Adrenal gland (tissue), 12 donors: ENCODE results near the gene U2SURP. TPM values are rescaled to one million over a fixed set of nuclear protein-coding genes. Genes with fewer than 3 reads are reported as not detected.

Experiments
- DNase-seq, 7 donors: peaks; one replicate each; pipeline ENCODE4 v3.0.0-alpha.2; 2019 to 2020
- H3K27ac ChIP-seq, 5 donors: fragments of 200-600 bp; sonication (generic) in 4 of 5; 1 replicate in 3 of 5; 2 replicates in 2 of 5; pipeline versions ENCODE4 v1.5.1 to v1.8.0; 2016 to 2020; ENCODE audit warnings: mild to moderate bottlenecking in 1 of 5
- H3K27me3 ChIP-seq: fragments of 200-600 bp; 2 replicates; pipeline ENCODE4 v1.8.0; 2021
- H3K36me3 ChIP-seq, 2 donors: fragments of 200-600 bp; replicated peaks in 1 of 2; 1 replicate in 1 of 2; 2 replicates in 1 of 2; pipeline versions ENCODE4 v1.5.1 to v1.8.0; 2018 to 2022
- H3K4me1 ChIP-seq, 2 donors: fragments of 200-600 bp; replicated peaks in 1 of 2; 1 replicate in 1 of 2; 2 replicates in 1 of 2; pipeline versions ENCODE4 v1.5.1 to v1.8.0; 2018 to 2021
- H3K4me3 ChIP-seq, 4 donors: fragments of 200-600 bp; sonication (generic) in 3 of 4; one replicate each; pipeline ENCODE4 v1.5.1; 2016 to 2018
- H3K9me3 ChIP-seq, 3 donors: fragments of 200-600 bp; sonication (generic) in 1 of 3; replicated peaks in 1 of 3; 1 replicate in 2 of 3; 2 replicates in 1 of 3; pipeline versions ENCODE4 v1.5.1 to v1.8.0; 2016 to 2021
- CTCF ChIP-seq, 6 experiments: fragments of 450-650 bp in 4 of 6; fragments of 200-600 bp in 2 of 6; sonication (generic) in 1 of 6; IDR thresholded peaks; 1 replicate in 5 of 6; 2 replicates in 1 of 6; pipeline versions ENCODE4 v1.5.1 to v1.8.0; 2016 to 2021; ENCODE audit warnings: antibody characterized with exemption in 6 of 6, mild to moderate bottlenecking in 2 of 6, moderate library complexity in 1 of 6
- POLR2A ChIP-seq, 2 donors: fragments of 450-650 bp; IDR thresholded peaks; one replicate each; pipeline ENCODE4 v1.6.1; 2017; ENCODE audit warnings: antibody characterized with exemption in 2 of 2, mild to moderate bottlenecking in 2 of 2, moderate library complexity in 1 of 2
- WGBS, 4 donors: extraction: QIAGEN DNeasy Blood & Tissue Kit in 2 of 4; methylation state at CpG; one replicate each; pipeline versions ENCODE4 v1.1.5 to v1.1.7; 2013 to 2017; 5-methylcytosine and 5-hydroxymethylcytosine counted together
- intact Hi-C, 2 donors: fragments of 100-400 bp; cut with DNase I; formaldehyde crosslinking; loops; one replicate each; pipeline versions ENCODE4 v1.14.1 to v1.15.0; 2022 to 2023
- polyA plus RNA-seq, 3 donors: library from polyadenylated mRNA; stranded (reverse); fragments of 200-250 nt in 2 of 3; fragments of 350-450 nt in 1 of 3; fragmentation: Illumina TruSeq in 1 of 3; extraction: RNeasy Lipid Tissue Mini Kit (QIAGEN cat#74804) in 1 of 3; gene quantifications; one replicate each; pipeline ENCODE4 v1.2.3, GENCODE V29; 2013 to 2014
- total RNA-seq, 9 donors: library from RNA; depleted of rRNA in 4 of 9; stranded (reverse); fragments of >200 nt in 4 of 9; fragments of 120-200 nt in 1 of 9; fragmentation: NEBNext Ultra II Directional in 1 of 9; extraction: Animal tissue kit (Norgen Biotek cat#: 25700) in 1 of 9; gene quantifications; one replicate each; pipeline versions ENCODE4 v1.1.0 to v1.2.4, GENCODE V29; 2013 to 2023
- donor health status: healthy with polysubstance abuse.
- donor health status: Bipolar disorder and iron deficiency.
- donor health status: DM: yes; HTN: yes; CAD: no.
- donor health status: DM: no; HTN: no; CAD: no.
- donor health status: DM: no; HTN: no; CAD: no.
- donor health status: DM: yes; HTN: yes; CAD: no.

Gene U2SURP
- total and polyA plus RNA-seq, 12 donors, result 18.6 to 113 (median 56.4) TPM

GRCh38 chr3:143090486-143090885 lies 89.1 kb downstream of the U2SURP start:
- no peak overlapping the region for H3K27ac ChIP-seq
- H3K27me3 ChIP-seq, result peaks cover 3% of the 10 kb centered on the region
- intact Hi-C loops, result no loop called here
- H3K36me3 ChIP-seq, result no peaks in the 10 kb centered on the region
- 55 to 62% (median 58%) methylated on average over 5 of the region's 5 CpGs for WGBS, 4 donors
- no peaks in the 10 kb centered on the region for H3K9me3 ChIP-seq
- TF ChIP-seq CTCF (IDR thresholded peaks at IDR 0.05) (no peak), POLR2A (IDR thresholded peaks at IDR 0.05) (no peak)
- H3K4me1 ChIP-seq, result no peaks in the 10 kb centered on the region
- no peak overlapping the region for H3K4me3 ChIP-seq
- no peak for DNase-seq

- Histone ChIP-seq H3K27me3 (peaks cover 4% of the 10 kb centered on the region), H3K27ac (no peak overlapping the region), H3K9me3 (no peaks in the 10 kb centered on the region), H3K4me3 (no peak overlapping the region), H3K4me1 (no peaks in the 10 kb centered on the region), H3K36me3 (no peaks in the 10 kb centered on the region)
- DNase-seq, result no peak
- WGBS, 4 donors, result 81 to 95% (median 87%) methylated on average over 9 of the region's 9 CpGs
- TF ChIP-seq POLR2A (IDR thresholded peaks at IDR 0.05) (no peak), CTCF (IDR thresholded peaks at IDR 0.05) (no peak)
- intact Hi-C loops, result no loop called here
These were observed 89.8 kb downstream of the U2SURP start for GRCh38 chr3:143090976-143091837.

GRCh38 chr3:143092191-143092590 lies 90.8 kb downstream of the U2SURP start:
- DNase-seq, result no peak
- Histone ChIP-seq H3K9me3 (no peaks in the 10 kb centered on the region), H3K27ac (no peak overlapping the region), H3K27me3 (peaks cover 4% of the 10 kb centered on the region), H3K36me3 (no peaks in the 10 kb centered on the region), H3K4me3 (no peak overlapping the region), H3K4me1 (no peaks in the 10 kb centered on the region)
- intact Hi-C loops, result no loop called here
- 61 to 88% (median 71%) methylated on average over 1 of the region's 1 CpG for WGBS, 4 donors
- no peak for TF ChIP-seq POLR2A (IDR thresholded peaks at IDR 0.05)
- TF ChIP-seq CTCF (IDR thresholded peaks at IDR 0.05), result no peak

- Histone ChIP-seq H3K36me3 (no peaks in the 10 kb centered on the region), H3K27me3 (peaks cover 4% of the 10 kb centered on the region), H3K4me3 (no peak overlapping the region), H3K27ac (no peak overlapping the region), H3K4me1 (no peaks in the 10 kb centered on the region), H3K9me3 (no peaks in the 10 kb centered on the region)
- intact Hi-C loops, result no loop called here
- TF ChIP-seq POLR2A (IDR thresholded peaks at IDR 0.05) (no peak), CTCF (IDR thresholded peaks at IDR 0.05) (no peak)
- no peak for DNase-seq
- WGBS, 4 donors, result 89 to 100% (median 91%) methylated on average over 2 of the region's 2 CpGs
These were observed 94.4 kb downstream of the U2SURP start for GRCh38 chr3:143095813-143096212.
